NOMO-1 (cell line): ENCODE measurements around the gene HPDL.
"Not testable (repeated sequence)": the region's sequence is repeated elsewhere in the genome, so short reads cannot be mapped to it uniquely, and the experiment has no call there.

Experiments
- DNase-seq, 2 experiments: peaks; one replicate each; lab custom pipeline; 2025; ENCODE audit not compliant: unreplicated experiment in 2 of 2; lab: John Stamatoyannopoulos, UW

Gene HPDL

DNA sequence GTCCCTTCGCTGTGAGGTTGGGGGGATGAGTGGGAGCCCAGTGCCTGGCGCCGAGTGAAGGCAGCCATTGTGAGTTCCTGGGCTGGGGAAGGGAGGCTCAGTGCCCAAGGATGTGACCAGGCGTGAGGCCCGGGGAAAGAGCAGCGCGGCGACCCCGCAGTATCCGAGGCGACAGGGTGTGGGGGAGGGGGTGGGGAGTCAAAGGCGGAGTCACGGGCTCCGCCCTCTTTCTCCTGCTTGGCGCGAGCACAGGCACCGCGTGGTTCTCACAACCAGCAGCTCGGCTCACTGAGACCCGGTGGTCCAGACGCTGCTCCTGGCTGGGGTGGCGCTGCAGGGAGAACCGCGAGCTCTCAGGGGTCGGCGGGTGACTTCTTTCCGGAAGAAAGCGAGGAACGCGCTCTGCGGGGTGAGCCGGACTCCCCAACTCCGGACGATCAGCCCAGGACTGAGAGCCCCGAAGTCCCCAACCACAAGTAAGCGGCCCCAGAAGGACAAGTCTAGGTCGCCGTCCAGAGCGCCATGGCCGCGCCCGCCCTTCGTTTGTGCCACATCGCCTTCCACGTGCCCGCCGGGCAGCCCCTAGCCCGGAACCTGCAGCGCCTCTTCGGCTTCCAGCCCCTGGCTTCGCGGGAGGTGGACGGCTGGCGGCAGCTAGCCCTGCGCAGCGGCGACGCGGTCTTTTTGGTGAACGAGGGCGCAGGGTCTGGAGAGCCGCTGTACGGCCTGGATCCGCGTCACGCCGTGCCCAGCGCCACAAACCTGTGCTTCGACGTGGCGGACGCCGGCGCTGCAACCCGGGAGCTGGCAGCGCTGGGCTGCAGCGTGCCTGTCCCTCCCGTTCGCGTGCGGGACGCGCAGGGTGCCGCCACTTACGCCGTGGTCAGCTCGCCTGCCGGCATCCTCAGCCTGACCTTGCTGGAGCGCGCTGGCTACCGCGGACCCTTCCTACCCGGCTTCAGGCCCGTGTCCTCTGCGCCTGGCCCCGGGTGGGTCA is at the start of gene HPDL:
Gene HPDL (plus strand): TSS at position 269 of the 997 bp plus-strand sequence. CDS start 254 bp downstream, at position 523.
- peak; percentile 35 to 48 for DNase-seq

DNA sequence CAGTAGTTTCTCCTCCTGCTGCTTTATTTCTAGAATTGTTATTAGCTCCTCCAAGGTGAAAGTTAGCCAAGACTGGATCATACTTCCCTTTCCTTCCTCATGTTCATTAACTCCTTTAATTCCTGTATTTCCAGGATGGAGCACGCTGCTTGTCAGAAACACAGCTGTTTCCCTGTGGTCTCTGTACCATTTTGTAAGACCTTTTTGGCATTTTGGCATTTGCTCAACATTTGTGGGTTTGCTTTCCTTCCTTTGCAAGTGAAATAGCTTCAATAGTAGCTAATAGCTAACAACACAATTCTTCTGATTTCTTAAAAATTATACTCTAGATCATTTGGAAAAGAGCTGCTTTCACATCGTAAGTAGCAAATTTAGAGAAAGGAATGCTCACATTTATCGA is 44.3 kb upstream of the HPDL start:
- no peak for DNase-seq

DNA sequence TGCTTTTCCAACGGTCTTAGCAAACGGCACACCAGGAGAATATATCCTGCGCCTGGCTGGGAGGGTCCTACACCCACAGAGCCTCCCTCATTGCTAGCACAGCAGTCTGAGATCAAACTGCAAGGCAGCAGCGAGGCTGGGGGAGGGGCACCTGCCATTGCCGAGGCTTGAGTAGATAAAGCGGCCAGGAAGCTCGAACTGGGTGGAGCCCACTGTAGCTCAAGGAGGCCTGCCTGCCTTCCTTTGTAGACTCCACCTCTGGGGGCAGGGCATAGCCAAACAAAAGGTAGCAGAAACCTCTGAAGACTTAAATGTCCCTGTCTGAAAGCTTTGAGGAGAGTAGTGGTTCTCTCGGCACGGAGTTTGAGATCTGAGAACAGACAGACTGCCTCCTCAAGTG is 41.8 kb upstream of the HPDL start:
- not testable (repeated sequence) for DNase-seq

DNA sequence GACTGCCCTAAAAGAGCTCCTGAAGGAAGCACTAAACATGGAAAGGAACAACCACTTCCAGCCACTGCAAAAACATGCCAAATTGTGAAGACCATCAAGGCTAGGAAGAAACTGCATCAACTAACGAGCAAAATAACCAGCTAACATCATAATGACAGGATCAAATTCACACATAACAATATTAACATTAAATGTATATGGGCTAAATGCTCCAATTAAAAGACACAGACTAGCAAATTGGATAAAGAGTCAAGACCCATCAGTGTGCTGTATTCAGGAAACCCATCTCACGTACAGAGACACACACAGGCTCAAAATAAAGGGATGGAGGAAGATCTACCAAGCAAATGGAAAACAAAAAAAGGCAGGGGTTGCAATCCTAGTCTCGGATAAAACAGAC is 40.2 kb upstream of the HPDL start:
- not testable (repeated sequence) for DNase-seq

DNA sequence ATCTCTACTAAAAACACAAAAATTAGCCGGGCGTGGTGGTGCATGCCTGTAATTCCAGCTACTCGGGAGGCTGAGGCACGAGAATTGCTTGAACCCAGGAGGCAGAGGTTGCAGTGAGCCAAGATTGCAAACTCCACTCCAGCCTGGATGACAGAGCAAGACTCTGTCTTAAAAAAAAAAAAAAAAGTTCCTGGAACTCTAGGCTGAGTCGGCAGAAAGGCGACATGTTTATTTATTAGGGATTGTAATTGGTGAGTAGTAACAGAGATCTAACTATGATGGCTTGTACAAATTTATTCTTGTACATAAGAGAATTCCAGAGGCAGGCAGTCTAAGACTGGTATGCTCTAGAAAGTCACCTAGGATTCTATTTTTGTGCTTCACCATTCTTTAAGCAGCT is 35.7 kb upstream of the HPDL start:
- not testable (repeated sequence) for DNase-seq

DNA sequence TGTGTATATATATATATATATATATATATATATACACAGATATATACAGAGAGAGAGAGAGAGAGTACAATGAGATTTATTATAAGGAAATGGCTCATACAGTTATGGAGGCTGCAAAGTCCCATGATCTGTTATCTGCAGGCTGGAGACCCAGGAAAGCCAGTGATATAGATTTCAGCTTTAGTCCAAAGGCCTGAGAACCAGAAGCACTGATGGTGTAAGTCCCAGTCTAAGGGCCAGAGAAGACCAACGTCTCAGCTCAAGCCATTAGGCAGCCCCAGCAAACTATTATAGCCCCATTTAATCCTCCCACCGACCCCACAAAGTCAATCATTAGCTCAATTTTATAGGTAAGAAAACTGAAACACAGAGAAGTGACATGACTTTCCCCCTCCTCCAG is 35.0 kb upstream of the HPDL start:
- DNase-seq = no peak

DNA sequence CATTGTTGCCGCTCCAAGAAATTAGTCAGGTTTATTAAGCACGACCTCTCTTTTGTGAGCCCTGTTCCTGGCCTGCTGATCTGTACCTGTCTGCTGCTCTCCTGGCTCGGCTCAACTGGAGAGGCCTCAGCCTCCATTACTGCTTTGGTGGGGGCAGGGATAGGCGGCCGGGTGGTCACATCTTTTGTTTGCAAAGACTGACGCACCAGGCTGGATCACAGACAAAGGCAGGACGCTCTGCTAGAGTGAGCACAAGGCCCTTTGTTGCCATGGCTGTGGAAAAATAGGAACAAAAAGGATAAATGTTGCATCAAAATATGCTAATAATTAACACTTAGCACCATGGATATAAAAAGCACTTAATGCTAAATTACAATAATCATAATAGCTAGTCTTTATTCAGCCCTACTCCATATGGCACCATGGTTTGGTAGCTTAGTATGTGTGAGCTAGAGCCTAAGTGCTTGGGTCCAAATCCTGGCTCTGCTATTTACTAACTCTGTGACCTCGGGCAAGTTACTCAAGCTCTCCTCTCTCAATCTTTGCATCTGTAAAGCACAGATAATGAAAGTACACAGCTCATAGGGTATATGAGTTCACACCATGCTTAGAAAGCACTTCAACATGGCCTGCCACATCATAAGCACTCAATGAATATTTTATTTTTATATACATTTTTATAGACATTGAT is 28.9 kb upstream of the HPDL start:
- DNase-seq = no peak

DNA sequence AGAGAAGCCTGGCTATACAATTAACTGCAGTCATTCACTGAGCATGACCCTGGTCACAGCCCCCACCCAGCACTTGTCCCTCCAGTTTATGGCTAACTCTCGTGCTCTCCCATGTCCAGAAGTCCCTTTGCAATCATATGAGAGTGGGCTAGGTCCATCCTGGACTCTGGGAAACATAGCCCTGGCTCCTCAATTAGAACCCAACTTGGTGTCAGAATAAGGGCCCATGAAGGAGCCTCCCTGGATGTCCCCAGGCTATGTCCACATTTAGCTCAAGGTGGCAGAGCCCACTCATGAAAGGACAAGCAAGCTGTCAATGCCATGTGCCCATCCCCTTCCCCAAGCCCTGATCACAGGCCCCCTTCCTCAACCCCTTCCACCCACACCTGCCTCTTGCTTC is 27.4 kb upstream of the HPDL start:
- no peak for DNase-seq

DNA sequence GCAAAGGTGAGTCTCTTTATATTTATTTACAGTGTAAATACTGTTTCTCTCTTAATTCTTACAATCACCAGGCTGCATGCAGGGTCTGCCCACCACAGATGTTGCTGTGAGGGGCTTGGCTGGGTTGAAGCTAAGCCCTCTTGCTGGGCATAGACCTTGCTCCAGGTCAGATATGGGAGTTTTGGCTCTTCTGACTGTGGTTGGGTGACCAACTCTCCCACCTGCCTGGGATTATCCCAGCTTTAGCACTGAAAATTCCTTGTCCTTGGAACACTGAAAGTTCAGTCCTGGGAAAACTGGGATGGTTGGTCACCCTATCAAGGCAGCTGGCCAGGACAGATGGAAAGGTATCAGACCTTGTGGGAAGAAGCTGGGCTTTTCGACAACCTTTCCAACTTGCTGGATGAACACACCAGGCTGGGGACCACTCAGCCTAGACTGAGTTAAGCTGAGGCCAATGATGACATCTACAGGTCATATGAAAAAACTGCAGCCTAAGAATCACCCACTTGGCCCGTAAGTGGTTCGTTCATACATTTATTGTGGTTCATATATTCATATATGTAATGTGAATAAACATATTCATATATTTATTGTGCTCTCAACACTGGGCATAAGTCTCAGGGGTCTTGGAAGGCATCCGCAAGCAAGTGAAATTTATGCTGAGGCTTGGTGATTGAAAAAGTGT is 26.6 kb upstream of the HPDL start:
- DNase-seq = peak; percentile 49 to 61

DNA sequence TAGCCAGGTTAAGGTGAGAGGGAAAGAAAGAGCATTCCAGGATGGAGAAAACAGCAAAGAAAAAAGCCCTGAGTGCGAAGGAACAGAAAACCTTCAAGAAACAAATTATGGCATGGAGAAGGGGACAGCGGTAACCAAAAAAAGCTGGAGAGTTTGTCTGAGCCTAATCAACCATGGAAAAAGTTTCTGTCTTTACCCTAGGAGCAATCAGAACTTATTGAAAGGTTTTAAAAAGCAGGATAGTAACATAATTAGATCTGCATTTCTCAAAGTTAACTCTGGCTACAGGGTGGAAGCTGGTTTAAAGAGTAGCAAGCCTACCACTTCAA is 26.1 kb upstream of the HPDL start:
- no peak for DNase-seq

DNA sequence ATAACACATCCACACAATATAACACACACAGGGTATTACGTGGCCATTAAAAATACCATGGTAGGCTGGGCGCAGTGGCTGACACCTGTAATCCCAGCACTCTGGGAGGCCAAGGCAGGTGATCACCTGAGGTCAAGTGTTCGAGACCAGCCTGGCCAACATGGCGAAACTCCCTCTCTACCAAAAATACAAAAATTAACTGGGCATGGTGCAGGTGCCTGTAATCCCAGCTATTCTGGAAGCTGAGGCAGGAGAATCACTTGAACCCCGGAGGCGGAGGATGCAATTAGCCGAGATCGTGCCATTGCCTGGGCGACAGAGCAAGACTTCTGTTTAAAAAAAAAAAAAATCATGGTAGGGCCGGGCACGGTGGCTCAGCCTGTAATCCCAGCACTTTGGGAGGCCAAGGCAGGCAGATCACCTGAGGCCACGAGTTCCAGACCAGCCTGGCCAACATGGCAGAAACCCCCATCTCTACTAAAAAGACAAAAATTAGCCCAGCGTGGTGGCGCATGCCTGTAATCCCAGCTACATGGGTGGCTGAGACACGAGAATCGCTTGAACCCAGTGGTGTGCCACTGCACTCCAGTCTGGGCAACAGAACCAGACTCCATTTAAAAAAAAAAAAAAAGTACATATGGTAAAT is 24.1 kb upstream of the HPDL start:
- DNase-seq = no peak

DNA sequence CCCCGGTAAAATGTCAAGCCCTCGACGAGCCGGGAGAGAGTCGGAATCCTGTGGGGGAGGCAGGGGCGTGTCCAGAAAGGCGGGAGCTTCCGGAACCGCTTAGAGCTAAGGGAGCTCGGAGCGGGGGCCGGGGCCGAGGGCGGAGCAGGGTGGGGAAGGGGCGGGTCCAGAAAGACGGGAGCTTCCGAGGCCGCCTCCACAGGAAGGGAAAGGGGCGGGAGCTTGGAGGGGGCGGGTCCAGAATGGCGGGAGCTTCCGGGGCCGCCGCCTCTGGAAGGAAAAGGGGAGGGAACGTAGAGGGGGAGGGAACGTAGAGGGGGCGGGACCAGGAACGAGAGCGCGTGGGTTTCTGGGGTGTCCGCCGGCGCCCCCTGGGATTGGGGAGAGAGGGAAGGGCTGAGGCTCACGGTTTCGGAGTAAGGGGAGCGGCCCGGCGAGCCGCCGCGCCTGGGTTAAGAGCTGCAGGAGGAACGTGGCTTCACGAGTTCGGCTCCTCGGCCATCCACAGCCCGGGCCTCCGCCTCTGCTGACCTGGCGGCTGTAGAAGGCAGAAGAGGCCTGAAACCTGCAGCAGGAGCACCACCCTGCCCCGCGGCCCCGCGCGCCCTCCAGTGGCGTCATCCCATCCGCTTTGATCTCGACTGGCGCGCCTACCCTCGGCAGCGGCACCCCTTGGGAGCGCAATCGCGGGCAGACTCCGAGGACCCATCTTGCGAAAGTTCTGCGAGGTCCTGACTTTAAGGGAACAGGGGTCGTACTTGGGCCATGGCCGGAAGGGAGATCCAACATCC is 23.0 kb upstream of the HPDL start:
- peak; percentile 92 to 98 for DNase-seq

DNA sequence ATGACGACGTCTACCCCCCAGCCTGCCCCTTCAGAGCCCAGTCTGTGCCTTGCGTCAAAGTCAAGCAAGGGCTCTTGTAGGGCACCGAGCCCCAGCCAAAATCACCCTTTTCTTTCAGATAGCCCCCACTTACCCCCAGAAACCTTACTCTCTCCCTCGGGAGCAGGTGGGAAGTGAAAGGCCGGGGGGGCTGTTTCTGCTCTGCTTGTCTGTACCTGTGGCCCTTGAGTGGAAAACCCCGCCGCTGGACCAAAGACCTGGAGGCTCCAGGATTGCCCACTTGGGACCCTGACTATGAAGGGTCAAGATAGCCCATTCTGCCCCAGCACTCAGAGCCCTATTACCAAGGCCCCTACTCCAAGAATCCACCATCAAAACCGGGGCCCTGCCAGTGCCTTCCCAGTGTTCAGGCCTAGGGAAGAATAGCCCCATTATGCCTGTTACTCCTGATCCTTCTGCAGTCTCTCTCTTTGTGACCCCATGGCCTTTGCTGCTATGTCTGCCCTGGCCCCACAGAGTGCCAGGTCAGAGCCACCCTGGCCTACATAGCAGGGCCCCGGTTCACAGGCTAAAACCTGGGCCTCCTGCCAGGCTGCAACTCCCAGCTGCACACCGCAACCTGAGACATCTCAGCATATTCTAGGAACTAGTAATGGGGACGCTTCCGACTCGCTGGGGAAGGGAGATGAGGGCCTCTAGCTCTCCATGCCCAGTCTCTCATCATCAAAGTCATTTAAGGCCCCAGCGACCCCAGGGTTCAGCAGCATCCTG is 22.2 kb upstream of the HPDL start:
- no peak for DNase-seq

DNA sequence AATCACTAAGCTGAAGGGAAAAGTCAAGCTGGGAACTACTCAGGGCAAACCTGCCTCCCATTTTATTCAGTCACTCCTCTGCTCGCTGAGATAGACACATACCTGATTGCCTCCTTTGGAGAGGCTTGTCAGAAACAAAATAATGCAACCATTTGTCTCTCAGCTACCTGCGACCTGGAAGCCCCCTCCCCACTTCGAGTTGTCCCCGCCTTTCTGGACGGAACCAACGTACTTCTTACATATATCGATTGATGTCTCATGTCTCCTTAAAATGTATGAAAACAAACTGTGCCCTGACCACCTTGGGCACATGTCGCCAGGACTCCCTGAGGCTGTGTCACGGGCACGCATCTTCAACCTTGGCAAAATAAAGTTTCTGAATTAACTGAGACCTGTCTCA is 21.5 kb upstream of the HPDL start:
- no peak for DNase-seq

DNA sequence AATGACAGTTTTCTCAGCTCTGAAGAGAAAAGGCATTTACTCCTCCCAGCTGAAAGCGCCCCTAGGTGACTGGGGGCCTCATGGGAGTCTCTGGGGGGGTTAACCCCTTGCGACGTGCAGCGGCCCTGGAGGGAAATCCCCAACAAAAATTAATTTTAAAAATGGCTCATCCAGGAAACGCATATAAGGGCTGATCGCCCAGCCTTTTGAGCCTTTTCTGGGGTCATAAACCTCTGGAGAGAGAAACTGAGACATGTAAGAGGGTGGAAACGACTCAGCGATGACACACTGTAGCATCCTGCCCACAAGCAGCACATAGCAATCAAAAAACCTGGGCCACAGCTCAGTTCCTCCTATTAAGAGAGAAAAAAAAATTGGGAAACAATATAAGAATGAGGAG is 20.4 kb upstream of the HPDL start:
- DNase-seq = peak in 1 of 2 experiments; percentile 28

DNA sequence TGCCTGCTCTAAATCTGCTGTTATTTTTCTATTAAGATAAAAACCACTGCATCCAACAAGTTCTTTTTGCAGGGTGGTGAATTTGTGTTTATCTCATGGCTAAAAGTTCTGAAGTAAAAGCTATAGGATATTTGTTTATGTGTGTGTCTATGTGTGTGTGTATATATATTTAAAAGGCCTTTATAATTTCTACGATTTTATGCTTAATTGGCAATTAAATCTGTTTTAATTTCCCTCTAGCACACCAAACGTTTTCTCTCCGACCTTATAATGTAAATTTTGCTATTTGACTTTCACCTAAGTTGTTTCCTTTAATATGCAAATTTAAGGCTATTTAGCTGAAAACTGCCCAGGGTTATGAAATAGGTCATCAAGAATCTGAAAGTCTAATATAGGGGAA is 19.8 kb upstream of the HPDL start:
- DNase-seq = no peak

DNA sequence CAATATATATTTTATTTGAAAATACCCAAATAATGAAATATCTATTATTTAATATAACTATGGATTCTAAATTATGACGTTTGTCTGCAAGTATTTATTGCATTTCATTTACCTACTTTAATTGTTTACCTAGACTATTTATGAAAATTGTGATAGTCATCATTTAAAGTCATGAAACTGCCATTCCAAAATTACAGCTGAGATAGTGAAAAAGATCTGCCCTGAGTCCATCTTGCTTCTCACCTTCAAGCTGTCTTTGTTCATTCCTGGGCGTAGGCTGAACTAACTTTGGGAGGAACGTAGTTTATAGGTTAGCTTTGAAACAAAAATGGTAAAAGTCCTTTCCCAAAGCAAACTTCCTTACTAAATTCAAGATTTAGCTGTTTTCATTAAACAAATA is 12.4 kb upstream of the HPDL start:
- no peak for DNase-seq

DNA sequence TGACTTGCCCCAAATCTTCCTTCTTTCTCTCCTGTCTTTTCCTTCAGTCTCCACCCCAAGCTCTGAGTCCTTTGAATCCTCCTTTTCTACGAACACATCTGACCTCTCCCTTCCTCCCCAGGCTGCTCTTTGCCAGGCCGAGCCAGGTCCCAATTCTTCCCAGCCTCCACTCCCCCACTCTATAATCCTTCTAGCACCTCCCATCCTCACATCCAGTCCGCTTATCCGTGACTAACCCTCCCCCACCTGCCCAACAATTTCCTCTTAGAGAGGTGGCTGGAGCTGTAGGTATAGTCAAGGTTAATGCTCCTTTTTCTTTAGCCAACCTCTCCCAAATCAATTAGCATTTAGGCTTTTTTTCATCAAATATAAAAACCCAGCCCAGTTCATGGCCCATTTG is 9.5 kb upstream of the HPDL start:
- DNase-seq = no peak

DNA sequence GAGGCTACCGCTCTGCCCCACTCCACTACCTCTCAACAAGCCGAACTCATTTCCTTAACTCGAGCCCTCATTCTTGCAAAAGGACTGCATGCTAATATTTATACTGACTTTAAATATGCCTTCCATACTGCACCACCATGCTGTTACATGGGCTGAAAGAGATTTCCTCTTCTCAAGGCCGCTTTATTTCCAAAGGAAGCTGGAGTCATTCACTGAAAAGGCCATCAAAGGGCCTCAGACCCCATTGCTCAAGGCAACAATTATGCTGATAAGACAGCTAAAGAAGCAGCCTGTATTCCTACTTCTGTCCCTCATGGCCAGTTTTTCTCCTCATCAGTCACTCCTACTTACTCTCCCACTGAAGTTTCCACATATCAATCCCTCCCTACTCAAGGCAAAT is 6.9 kb upstream of the HPDL start:
- DNase-seq = no peak
